ENCODE measurements around the gene PERCC1.
"Not testable (repeated sequence)": the region's sequence is repeated elsewhere in the genome, so short reads cannot be mapped to it uniquely, and the experiment has no call there.

Gene PERCC1

GRCh38 chr16:1434644-1435592 lies 4.0 kb downstream of the PERCC1 start:
- DNase-seq (ENCODE audit: low read depth) = no peak

GRCh38 chr16:1435921-1436697 lies 5.2 kb downstream of the PERCC1 start:
- DNase-seq (ENCODE audit: low read depth) = no peak

- DNase-seq (ENCODE audit: low read depth) = no peak
Observed at GRCh38 chr16:1436731-1437355, 6.0 kb downstream of the PERCC1 start.

GRCh38 chr16:1437606-1438005 lies 6.7 kb downstream of the PERCC1 start:
- DNase-seq (ENCODE audit: low read depth) = no peak

GRCh38 chr16:1438229-1439057 lies 7.6 kb downstream of the PERCC1 start:
- no peak for DNase-seq (ENCODE audit: low read depth)

GRCh38 chr16:1439058-1439698 lies 8.3 kb downstream of the PERCC1 start:
- no peak for DNase-seq (ENCODE audit: low read depth)

- DNase-seq (ENCODE audit: low read depth) = not testable (repeated sequence)
Observed at GRCh38 chr16:1439699-1440074, 8.8 kb downstream of the PERCC1 start.

- DNase-seq (ENCODE audit: low read depth) = no peak
Observed at GRCh38 chr16:1441391-1441829, 10.5 kb downstream of the PERCC1 start.

GRCh38 chr16:1442697-1443096 lies 11.8 kb downstream of the PERCC1 start:
- DNase-seq (ENCODE audit: low read depth) = no peak

GRCh38 chr16:1443403-1443973 lies 12.6 kb downstream of the PERCC1 start:
- no peak for DNase-seq (ENCODE audit: low read depth)

GRCh38 chr16:1443980-1444729 lies 13.3 kb downstream of the PERCC1 start, which contains the start of gene CCDC154:
Gene CCDC154, minus strand, starts transcription at chr16:1444556. Its CDS starts 234 bp downstream, at chr16:1444322.
- no peak for DNase-seq (ENCODE audit: low read depth)

GRCh38 chr16:1444730-1445517 lies 14.0 kb downstream of the PERCC1 start:
- no peak for DNase-seq (ENCODE audit: low read depth)

- no peak for DNase-seq (ENCODE audit: low read depth)
Observed at GRCh38 chr16:1445518-1446203, 14.8 kb downstream of the PERCC1 start.

GRCh38 chr16:1446296-1447080 lies 15.6 kb downstream of the PERCC1 start:
- DNase-seq (ENCODE audit: low read depth) = no peak

GRCh38 chr16:1447965-1448364 lies 17.1 kb downstream of the PERCC1 start:
- no peak for DNase-seq (ENCODE audit: low read depth)

GRCh38 chr16:1448536-1449116 lies 17.7 kb downstream of the PERCC1 start:
- DNase-seq (ENCODE audit: low read depth) = no peak

- no peak for DNase-seq (ENCODE audit: low read depth)
Observed at GRCh38 chr16:1449201-1449788, 18.4 kb downstream of the PERCC1 start.

All from stimulated activated CD8-positive, alpha-beta memory T cell treated with anti-CD3 and anti-CD28 coated beads, Interleukin-4, amount 100 ng/mL, for 24 hours (primary cell).